Right forelimb (tissue), 1 donor: Measurements from ENCODE around the gene SH3BP4.

ENCODE experiments used
- DNase-seq: peaks from one replicate; pipeline ENCODE4 v3.0.0-alpha.2; 2018

The SH3BP4 gene

DNA sequence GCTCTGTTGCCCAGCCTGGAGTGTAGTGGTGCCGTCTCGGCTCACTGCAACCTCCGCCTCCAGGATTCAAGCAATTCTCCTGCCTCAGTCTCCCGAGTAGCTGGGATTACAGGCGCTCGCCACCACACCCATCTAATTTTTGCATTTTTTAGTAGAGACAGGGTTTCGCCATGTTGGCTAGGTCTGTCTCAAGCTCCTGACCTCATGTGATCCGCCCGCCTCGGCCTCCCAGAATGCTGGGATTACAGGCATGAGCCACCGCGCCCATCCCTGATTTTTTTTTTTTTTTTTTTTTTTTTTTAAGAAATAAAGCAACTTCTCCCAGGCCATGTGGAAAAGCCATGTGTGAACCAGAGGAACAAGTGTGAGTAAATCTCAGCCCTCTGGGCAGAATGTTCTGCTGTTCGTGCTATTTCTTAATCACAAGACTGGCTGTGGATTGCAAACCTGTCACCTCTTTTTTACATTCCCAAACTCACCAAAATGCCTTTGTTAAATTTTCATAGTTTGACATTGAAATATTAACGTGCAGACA, 6.4 kb upstream of the SH3BP4 start:
- DNase-seq: no peak

DNA sequence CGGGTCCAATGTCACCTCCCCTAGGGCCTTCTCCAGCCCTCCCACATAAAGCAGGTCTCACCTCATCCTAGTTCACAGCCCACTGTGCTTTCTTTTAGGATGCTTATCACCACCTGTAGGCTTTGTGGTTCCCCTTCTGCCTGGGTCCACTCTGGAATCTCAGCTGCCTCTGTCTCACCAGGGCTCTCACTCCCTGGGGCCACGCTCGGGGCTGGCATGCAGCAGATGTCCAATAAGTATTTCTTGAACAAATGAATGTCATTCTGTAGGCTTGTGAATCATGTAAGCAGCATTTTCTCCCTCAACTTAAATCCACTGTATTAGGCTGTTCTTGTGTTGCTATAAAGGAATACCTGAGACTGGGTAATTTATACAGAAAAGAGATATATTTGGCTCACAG, 4.3 kb upstream of the SH3BP4 start:
- DNase-seq: no peak

DNA sequence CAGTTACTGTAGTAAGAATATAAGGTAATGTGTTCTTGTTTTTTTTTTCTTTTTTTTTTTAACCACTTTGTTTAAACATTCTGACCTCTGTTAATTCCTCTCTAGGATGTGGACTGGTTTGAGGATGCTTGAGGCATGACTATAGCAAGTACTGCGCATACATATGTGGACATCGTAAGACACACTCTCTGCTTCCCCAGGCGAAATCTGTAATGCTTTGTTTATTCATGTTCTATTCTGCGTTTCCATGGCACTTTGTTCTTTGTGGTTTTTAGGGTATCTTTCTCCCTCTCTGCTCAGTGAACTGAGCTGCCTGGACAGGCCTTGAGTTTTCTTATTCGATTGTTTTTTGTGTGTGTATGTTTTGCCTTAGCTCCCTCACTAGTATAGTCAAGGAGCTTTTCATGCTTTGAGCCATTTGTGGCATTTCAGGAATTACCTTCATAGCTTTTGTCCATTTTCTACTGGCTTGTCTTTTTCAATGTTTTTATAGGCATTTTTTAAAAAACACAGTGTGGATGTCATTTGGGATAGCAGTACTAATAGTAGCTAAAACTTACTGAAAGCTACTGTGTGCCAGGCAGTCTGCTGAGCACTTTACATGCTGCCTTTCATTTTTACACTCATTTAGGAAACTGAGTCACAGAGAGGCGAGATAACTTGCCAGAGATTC, 1.9 kb upstream of the SH3BP4 start:
- DNase-seq: no peak

DNA sequence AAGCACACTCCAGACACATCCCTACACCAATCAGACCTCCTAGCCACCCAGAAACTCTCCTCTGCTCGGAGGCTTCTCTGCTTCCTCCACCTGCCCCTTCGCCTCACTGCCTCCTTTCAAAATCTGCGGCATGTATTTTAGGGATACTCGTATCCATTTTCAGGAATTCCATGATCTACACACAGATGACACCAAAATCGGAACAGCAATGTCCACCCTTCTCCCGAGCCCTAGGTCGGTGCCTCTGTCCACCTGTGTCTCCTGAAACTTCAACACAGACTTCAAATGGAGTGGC, 1.4 kb upstream of the SH3BP4 start:
- DNase-seq: no peak

DNA sequence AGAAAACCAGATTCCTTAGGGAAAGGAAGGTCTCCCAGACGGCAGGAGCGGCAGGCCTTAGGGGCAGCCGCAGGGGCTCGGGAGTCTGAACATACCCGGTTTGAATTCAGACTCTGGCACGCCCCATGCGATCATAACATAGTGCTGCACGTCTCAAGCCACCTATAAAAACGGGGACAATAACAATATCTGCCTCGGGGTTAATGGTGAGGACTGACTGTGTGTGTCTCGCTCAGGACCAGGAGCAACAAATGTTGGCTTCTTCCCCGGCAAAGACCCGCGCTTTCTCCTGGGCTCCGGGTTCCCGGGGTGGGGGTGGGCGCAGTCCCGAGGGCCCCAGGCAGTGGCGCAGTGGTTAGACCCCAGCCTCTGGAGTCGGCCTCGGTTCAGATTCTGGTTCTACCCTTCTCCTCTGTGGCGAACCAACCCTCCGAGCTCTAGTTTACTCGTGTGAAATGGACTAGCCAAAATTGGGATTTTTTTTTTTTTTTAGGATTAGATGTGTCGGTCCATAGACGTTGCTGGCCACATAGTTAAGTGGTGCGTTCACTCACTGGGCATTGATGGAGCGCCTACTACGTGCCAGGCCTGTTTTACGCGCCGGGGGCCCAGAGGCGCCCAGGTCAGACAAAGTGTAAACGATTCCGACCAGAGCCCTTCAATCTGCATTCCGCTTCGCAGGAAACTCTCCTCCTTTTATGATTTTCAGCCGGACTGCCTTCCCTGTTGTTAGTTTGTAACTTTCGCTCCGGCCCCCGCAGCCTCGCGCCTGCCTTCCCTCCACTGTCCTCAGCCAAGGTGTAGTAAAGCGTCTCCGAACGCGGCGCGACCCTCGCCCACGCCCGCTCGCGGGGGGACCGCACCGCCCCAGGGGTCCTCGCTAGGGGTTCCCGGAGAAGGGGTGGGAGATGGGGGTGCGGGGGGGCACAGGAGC, 820 bp upstream of the SH3BP4 start:
- no peak for DNase-seq

DNA sequence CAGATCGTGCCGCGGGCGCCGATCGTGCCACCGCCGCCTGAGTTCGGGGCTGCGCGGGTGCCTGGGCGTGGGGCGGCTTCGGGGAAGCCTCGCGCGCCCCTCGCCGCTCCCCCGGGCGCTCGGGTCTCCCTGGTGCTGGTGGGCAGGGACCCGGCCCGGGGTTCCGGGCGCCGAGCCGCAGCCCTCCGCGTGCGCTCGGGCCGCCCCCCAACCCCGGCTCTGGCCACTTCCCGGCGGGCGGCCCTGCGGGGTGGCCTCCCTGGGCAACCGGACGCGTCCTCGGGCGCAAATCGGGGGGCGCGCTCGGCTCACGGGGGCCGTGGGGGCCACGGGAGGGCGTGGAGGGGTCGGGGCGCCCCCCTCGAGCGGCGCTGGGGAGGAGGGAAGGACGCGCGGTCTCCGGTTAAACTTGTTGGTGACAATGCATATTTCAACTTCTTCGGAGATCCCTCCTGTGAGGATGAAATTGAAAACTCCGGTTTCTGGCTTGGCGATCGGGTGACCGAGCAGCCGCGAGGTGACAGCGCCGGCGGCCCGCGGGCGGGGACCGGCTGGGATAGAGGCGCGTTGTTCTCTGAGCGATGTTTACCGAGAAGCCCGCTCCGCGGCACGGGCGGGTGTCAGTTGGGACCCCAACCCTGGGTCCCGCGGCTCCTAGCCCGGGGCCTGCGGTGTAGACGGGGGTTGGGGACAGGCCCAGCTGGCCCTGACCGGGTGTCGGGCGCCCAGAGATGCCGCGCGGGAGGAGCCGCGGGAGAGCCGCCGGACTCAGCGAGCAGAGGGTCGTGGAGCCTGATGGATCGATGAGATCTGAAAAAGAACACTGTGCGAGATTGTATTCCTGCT, 676 bp downstream of the SH3BP4 start:
- peak; percentile 64 for DNase-seq

DNA sequence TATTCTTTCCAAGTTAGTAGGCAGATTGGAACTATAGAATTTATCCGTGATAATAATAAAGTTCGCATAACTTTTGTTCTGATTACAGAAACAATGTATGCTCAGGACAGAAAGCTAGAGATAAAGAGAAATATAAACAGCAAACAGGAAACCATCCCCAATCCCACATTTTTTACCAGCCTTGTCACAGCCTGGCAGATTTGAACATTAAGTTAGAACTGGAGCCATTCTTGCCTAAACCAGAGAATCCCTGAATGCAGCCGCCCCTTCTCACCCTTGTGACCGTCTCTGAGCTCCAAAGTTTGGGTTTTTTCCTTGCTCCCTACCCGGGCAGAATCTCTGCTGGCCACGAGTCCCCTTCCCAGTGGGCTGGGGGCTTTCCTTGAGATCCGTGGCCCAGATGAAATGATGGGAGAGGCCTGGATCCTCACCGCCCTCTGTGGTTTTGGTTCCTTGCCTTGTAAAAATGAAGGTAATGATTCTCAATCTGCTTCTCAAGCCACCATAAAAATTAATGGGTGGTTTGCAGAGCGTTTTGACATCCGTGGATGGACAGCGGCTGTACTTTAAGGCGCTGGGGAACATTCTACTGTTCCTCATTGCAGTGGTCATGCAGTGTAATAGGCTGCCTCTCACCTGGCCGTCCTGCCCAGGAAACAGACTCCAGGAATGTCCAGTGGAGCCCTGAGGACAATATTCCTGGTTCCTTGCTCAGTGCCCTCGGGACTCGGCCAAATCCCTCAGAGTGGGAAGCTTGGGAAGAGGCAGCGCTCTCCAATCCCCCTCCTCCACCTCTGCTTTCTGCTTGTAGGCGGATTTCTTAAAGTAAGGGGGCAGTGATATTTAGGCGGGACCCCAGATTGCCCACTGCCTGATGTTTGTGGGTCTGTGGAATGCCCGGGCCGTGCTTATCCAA, 1.6 kb downstream of the SH3BP4 start:
- no peak for DNase-seq

DNA sequence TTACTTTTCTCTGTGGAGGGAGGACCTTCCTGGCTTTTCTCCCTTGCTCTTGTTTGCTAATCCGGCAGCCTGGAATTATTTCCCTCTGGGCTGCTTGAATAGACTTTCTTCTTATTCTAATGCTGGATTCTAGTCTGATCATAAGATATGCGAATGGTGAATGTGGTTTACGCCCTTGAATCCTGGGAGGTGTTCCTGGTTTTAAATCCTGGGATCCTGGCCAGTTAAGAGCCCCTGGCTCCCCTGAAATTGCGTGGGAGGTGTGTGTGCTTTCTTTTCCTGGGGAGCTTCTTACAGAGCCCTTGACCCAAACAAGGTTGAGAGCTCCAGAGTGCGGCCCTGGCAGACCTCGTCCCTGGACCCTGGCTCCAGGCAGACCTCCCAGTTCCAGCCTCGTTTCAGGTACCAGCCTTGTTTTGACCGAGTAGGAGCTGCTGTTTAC, 2.8 kb downstream of the SH3BP4 start:
- no peak for DNase-seq

DNA sequence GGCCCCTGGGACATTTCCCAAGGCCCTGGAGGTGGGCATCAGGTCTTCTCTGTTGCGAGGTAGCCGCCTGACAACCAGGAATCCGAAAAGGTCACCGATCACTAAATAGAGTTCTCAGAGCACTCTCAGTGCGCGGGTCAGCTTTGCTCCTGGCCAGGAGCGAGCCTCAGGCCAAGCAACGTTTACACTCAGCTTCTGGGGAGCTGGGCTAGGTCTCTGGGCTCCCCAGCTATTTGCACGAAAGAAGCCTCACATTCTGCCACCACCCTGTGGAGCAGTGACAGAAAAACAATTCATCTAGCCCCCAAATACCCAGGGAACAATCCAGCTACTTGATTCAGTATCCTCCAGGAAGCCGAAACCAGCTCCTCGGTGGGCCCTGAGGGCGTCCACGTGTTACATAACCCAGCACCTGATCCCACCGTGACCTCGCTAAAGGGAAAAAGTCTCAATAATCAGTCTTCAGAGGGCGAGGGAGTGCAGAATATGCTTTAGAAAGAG, 3.3 kb downstream of the SH3BP4 start:
- DNase-seq: no peak

DNA sequence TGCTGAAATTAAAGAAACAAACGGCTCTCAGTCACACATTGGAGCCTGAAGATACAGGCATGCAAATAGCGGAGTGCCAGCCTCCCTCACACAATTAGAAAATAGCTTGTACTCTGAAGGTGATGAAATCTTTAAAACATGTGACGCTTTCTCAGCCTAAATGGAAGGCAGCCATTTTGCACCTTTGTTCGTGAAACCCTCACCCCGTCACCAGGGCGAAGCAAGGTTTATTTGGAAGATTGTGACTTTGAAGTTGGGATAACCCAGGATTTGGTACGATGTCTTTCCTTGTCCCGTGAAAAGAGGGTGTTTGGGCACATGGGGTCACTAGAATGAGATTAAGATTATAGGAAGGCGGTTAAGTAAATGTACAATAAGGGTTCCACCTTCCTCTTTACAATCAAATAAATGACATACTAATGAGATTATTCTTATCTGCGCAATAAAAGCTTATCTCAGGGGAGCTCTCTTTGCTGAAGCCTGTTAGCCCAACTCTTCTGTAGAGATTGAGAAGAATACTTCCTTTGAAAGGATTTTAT, 4.2 kb downstream of the SH3BP4 start:
- DNase-seq: no peak

DNA sequence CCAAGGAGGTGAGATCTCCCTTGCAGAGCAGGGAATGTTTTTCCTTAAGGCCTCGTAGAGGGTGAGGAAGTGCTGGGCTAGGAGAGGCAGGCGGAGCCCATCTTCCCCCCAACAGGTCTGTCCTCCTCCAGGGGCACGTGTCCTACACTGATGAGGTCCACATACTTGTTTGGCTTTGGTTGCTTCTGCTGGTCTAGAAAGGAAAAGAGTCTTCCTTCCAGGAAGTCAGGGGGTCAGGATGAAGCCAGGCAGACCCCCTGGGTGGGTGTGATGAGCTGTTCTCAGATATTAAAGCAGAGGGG, 6.0 kb downstream of the SH3BP4 start:
- no peak for DNase-seq

DNA sequence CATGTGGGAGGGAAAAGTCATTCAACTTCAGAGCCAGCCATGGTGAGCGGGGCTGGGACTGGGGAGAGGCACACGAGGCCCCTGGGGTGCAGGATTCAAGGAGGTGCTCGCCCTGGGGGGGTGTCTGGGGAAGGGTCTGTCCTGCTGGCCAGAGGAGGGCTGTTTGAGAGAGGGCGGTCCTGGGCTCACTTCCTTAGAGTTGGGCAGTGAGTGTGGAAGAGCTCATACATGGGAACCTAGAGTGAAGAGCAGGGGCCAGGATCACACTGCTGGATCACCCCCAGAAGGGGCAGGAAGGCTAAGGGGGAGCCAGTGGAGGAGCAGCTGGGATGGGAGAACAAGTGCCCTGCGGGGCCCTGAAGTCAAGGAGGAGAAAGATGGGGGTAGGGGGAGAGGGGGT, 6.5 kb downstream of the SH3BP4 start:
- no peak for DNase-seq

DNA sequence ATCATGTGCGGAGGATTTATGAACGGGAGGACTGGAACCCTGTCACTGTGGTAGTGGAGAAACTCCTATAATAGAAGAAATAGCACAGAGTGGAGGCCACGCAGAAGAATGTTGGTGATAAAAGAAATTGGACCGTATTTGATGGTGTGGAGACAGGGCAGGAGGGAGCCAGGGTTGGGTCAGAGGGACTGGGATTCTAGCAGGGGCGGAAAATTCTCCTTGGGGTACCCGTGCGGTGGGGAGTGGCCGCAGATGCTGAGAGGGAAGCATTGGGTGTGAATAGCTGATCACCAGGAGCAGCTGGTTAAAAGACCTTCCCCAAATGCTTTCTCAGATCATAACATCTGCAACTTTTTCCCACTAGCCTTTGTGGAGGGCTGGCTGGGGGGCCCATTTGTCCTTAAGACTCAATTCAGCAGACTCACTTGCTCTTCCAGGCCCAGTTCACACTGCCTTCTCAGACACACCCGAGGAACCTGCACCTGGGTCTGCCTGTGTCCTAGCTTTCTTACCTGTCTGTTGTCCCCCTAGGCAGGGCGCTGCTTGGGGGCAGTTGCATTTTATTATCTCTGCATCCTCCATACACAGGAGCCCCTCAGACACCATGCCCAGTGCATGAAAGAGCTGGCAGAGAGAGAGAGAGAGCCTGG, 7.1 kb downstream of the SH3BP4 start:
- no peak for DNase-seq

DNA sequence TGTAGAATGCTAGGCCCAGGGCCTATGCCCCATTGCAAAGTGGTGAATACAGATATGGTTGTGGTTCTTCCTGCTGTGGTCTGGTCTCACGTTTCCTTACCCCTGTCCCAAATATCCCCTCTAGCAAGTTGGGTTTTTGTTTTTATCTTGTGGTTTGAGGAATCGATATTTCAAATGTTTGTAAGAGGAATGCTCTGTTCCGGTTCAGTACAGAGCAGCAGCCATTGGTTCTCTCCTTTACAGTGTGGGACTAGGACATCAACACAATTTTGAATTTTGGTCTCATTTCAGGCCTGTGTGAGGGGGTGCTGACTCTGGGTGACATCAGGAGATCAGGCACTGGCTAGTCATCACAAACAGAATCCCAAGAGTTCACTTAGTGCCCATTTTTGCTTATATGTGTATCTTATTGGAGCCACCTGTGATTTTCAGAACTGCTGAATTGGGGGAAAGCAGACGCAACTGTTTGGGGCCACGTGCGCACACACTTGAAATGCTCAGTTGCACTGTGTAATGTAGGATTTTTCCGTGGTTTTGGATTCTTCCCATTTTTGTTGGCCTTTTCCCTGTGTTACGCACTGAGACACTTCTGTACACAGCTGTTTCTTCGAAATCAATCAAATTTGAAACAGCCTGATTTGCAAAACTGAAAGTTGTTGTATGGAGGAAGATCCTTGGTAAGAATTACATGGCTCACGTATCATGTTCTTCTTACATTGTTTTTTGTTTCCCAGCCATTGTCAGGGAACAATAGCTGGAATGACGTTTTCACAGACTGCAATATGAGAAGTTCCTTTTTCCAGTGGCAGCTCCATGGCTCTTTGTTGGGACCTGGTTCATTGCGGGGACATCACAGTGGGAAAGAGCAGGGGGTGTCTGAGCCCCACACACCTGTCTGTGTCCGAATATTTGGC, 8.6 kb downstream of the SH3BP4 start:
- peak; percentile 51 for DNase-seq

DNA sequence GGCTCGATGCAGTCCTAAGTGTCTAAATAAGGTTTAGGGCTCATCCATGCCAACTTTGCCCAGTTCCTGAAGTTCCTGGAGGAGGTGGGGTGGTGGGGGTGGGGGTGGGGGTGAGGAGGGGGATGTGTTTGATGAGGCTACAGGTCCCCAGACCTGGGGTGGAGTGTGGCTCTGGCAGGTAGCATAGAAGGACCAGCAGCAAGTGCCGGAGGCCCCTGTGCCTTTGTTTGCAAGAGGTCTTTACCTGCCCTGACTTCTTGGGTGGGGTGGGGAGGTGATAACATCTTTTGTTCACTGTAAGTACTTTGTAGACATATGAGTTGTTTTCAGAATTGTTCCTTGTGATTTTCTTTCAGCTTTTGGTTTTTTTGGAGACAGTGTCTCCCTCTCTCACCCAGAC, 10.0 kb downstream of the SH3BP4 start:
- no peak for DNase-seq

DNA sequence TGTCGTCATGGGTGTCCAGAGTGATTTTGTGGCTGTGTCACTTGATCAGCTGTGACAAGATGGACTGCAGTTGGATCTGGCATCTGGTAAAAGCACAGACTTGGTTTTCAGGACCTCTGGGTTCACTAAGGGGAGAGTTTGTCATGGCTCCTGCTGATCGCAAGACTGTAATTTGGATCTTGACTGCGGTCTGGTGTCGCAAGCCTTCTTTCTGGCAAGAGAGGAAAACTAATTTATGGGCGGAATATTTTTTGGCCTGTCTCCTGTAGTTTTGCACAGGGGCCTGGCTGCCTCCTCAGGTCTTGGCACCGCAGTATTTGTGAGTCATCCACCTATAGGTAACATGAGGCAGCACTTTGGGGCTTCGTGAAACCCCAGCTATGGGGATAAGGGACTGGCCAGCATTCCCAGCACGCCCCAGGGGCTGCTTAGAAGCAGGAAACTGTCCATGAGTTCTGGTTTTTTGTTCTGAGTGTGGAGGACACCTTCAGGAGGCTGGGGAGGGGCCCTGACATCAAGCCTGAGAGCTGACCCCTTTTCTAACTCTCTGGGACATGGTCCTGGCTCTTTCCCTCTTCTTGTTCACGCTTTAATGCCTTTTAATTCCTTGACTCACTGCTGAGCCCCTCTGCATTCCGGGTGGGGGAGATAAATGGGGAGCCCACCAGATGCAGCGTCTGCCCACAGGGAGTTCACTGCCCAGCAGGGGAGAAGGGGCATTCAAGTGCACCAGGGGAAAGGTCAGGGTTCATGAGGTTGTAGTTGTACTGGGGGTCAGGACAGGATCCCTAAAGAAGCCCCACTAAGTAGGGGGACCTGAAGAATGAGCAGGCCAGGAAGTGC, 12.2 kb downstream of the SH3BP4 start:
- peak; percentile 75 for DNase-seq

DNA sequence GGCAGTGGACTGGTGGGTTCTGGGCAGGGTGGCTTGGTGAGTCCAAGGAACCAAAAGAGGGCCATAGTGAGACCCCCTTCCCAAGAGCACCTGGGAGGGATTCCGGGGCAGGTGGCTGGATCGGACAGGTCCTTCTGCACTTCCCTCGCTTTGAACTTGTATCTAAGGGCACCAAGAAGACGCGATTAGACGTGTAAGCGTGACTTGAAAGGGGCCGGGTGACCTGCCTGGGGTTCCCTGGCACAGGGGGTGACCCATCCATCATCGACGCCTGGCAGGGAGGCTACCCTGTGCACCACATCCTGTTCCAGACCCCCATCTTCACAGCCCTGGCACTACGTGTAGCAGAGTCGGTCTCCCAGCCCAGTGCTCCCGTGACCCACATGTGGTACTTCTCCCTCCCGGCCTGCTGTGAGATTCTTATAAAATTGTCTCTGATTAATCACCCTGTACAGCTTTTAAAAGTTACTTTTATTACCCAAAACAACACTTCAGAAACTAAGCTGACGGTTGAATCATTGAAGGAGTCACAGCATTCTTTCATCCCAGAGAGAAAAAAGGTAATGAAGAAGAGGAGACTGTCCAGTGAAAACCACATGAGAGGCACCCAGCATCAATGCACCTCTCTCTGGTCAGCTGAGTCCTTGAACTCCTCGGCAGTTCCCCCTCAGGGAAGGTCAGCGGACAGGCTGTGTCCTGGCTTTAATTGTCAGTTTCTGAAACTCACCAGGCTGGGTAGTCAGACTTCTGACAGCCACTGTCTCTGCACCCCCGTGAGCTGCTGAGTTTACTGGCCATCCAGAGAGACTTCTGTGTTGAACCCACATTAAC, 13.0 kb downstream of the SH3BP4 start:
- peak; percentile 34 for DNase-seq

DNA sequence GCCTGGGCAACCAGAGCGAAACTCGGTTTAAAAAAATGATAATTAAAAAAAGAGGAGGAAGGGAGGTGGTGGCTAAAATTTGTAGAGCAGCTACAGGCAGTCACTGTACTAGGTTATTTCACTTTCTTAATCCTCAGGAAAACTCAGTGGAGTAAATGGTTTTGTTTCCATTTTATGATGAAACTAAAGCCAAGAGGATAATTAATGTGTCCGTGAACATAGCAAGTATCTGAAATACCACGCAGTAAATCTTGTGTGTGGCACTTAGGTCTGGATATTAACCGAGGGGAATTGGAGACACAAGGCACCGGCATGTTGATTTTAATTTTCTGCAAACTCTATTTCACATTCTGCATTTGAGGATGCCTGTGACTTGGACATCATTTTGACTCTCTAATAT, 14.5 kb downstream of the SH3BP4 start:
- no peak for DNase-seq
